ENCODE results near the gene FUZ. TPM values are rescaled to one million over a fixed set of nuclear protein-coding genes. Genes with fewer than 3 reads are reported as not detected.

Gene FUZ
- total RNA-seq, 1 experiment from 2014 or later: 31.0 TPM

DNA sequence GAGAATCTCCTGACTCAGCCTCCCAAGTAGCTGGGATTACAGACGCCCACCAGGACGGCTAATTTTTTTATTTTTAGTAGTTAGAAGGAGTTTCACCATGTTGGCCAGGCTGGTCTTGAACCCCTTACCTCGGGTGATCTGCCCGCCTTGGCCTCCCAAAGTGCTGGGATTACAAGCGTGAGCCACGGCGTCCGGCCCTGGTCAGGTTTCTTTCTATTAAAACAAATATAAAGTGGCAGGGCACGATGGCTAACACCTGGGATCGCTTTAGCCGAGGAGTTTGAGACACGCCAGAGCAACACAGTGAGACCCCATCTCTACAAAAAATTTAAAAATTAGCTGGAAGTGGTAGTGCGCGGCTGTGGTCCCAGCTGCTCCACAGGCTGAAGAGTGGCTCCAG, 3.5 kb upstream of the FUZ start:
- DNase-seq (ENCODE audit: low read depth, low spot score): no peak
- in situ Hi-C loops (cut with HindIII; ENCODE audit: low pct_unique_long_range_greater_than_20kb, low sequenced_read_pairs): no loop called here

DNA sequence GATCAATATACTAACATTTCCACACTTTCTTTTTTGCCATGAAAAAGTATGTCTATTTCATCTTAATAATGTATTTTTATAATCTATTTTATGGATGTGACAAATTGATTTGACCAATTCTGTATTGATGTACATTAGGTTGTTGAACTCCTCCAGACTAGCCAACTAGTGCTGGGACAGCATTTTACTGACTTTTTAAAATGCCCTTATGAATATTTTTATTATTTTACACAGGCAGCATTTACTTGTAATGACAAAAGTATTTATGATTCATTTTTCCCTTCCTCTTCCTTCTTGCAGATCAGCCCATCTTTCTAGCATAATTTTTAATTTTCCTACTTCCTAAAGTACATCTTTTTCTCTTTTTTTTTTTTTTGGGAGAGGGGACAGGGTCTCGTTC, 918 bp upstream of the FUZ start:
- in situ Hi-C loops (cut with HindIII; ENCODE audit: low pct_unique_long_range_greater_than_20kb, low sequenced_read_pairs): no loop called here
- DNase-seq (ENCODE audit: low read depth, low spot score): no peak

DNA sequence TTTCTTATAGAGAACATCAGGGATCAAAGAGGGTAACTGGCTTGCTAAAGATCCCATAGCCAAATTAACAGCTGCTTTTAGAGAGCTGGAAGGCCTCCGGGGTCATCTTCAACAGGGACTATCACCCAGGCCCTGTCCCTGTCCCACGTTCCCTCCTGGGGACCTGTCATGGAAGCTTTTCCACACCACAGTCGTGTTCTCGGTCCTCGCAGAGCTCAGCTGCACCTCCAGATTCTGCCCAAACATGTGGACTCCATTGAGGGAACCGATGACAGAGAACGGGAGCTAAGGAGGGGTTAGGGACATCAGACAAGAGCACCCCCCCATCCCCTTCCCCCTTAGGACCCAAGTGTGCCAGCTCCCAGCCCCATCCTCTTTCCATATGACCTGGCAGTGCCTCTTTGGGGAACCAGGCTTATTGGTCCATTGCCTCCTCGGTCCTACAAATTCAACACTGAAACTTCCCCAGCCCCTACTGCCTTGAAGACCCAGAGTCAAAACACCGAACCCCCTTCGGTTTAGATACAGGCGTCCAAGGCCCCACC, 568 bp downstream of the FUZ start:
- in situ Hi-C loops (cut with HindIII; ENCODE audit: low pct_unique_long_range_greater_than_20kb, low sequenced_read_pairs): no loop called here

DNA sequence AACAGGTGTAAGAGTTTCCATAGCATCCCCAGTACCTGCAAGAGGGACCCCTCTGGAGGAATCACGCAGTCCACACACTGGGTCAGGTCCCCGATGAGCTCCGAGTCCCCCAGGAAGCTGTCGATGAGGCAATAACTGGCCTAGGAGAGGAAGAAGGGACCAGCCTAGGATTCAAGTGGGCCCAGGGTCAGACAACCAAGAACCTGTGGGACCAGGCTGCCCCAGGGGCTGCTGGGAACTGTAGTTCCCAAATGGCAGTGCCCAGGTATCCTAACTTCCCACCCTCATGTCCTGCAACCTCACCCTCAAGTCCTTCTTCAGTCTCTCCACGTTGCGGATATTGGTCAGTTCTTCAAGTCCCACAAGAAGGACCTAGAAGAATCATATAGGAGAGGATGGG, 1.8 kb downstream of the FUZ start:
- no peak for DNase-seq (ENCODE audit: low read depth, low spot score)

More for the DNA sequence above, 568 bp downstream of the FUZ start:
- no peak for DNase-seq (ENCODE audit: low read depth, low spot score)

DNA sequence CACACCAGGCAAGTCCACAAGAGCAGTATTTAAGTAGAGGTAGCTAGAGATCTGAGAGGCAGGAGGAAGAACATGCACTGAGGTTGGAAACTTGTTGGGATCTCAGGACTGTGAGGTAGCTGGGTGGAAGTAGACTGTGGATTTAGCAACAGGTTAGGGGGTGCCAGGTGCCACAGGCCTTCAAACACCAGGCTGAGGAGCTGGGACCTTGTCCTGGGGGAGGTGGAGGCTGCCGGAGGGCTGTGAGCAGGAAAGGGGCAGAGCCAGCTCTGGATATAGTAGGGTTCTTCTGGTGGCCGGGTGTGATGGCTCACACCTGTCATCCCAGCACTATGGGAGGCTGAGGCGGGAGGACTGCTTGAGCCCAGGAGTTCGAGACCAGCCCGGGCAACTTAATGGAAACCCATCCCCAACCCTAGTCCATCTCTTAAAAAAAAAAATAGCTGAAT, 3.1 kb downstream of the FUZ start:
- DNase-seq (ENCODE audit: low read depth, low spot score): no peak
- in situ Hi-C loops (cut with HindIII; ENCODE audit: low pct_unique_long_range_greater_than_20kb, low sequenced_read_pairs): no loop called here

More for the DNA sequence above, 1.8 kb downstream of the FUZ start:
- in situ Hi-C loops (cut with HindIII; ENCODE audit: low pct_unique_long_range_greater_than_20kb, low sequenced_read_pairs): no loop called here

DNA sequence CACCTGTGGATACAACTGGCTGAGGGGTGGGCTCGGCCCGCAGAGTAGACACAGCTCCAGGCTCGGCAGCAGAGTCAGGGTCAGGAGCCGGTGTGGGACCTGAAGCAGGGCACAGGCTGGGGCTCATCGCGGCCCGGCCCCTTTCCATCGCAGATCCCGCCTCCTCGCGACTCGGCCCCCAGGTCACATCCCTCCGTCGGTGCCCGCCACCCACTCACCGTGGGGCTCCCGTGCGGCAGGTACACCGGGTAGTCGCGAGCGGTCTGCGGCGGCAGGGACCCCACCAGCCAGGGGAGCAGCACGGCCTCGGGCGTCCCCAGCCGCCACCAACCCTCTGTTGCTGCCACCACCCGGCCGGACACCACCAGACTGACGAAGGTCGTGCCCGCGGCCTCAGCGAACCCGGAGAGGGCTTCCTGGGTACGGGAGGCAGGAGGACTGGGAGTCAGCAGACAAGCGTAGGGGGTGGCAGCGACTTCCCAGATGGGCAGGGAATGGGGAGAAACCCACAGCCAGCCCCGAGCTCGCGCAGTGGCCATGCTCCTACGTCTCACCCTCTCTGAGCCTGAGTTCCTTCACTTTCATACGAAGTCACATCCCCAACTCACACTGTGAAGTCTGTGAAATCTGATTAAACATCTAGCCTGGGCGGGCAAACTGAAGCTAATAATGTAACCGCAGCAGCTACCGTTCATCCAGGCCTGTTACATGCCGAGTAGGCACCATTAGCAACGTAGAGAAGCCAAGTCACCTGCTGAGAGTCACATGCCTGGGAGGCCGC, 3.7 kb downstream of the FUZ start:
- in situ Hi-C loops (cut with HindIII; ENCODE audit: low pct_unique_long_range_greater_than_20kb, low sequenced_read_pairs): no loop called here
- DNase-seq (ENCODE audit: low read depth, low spot score): peak; percentile 52

DNA sequence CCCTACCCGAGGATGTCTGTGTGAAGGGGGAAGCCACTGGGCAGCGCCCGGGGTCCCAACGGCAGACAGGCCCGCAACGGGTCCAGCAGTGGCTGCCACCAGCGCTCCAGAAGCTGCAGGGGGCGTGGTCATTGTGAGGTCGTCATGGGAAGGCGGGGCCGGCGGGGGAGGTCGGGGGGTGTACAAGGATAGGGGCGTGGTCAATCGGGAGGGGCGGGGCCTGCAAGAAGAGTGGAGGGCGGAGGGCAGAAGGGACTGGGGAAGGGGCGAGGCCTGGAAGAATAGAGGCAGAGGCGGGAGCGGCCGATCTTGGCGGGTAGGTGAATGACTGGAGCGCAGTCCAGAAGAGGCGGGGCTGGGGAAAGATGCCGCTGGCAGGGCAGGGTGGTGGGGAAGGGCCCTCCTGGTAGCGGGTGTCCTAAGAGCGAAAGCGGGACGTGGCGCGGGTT, 4.4 kb downstream of the FUZ start:
- DNase-seq (ENCODE audit: low read depth, low spot score): peak; percentile 82
- in situ Hi-C loops (cut with HindIII; ENCODE audit: low pct_unique_long_range_greater_than_20kb, low sequenced_read_pairs): no loop called here

DNA sequence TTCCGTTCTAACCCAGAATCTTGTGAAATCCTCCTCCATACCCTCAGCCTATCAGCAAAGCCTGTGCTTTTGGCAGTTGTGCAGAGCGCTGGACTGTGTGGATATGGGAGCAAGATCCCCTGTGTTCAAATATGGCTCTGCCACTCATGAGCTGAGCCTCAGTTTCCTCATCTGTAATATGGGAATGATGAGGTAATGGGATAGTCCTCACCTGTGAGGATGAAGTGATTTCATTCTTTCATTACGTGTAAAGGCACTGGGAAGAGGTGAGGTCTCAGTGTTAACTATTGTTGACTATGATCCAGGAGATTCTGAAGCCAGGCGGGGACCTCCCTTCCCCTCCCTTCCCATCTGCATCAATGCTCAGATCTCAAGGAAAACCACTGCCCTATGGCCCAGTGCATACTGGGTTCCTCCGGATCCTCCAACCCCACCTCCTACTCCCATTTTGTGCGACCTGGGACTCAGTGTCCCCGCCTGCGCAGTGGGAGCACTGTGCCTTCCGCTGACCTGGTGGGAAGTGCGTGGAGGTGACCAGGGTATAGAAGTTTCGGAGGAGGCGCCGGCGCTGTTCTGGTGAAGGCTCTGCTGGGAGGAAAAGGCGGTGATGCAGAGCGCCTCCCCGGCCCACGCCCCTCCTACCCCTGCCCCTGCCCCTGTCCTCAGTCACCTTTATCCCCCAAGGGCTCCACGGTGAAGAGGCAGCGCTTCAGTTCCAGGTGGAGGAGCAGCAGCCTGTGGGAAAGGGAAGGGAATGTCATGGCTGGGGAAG, 5.0 kb downstream of the FUZ start:
- in situ Hi-C loops (cut with HindIII; ENCODE audit: low pct_unique_long_range_greater_than_20kb, low sequenced_read_pairs): no loop called here
- DNase-seq (ENCODE audit: low read depth, low spot score): no peak

DNA sequence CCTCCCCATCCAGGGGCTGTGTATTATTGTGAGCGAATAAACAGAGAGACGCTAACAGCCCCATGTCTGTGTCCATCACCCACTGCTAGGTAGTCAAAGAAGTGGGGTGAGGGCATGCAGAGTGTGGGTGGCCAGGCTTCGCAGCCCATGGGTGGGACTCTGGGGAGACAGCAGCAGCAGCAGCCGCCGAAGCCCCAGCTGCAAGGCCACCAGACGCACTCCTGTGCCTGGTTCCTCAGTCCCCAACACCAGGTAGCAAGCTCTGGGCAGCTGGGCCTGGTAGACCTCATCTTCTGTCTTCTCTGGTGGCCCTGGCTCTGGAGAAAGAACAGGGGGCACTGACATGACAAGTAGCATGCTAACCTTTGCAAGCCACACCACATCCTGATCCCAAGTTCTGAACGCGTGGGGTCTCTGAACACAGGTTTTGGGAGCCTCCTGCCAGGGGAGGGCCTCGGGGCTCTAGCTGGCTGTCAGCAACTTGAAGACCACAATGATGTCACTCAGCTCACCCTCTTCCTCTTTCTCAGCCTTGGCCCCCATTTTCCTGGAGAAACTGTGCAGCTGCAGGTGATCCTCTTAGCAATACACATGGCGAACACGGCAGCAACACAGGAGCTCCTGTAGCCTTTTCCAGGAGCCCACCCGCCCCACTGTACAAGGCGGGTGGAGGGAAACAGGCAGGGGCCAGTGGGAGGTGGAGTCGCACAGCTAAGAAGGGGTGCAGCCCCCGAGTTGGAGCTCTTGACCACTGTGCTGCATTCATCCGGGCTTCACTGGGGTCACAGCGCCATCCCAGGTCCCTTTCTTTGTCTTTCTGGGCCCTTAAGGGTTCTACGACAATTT, 5.8 kb downstream of the FUZ start:
- no peak for DNase-seq (ENCODE audit: low read depth, low spot score)
- in situ Hi-C loops (cut with HindIII; ENCODE audit: low pct_unique_long_range_greater_than_20kb, low sequenced_read_pairs): no loop called here

DNA sequence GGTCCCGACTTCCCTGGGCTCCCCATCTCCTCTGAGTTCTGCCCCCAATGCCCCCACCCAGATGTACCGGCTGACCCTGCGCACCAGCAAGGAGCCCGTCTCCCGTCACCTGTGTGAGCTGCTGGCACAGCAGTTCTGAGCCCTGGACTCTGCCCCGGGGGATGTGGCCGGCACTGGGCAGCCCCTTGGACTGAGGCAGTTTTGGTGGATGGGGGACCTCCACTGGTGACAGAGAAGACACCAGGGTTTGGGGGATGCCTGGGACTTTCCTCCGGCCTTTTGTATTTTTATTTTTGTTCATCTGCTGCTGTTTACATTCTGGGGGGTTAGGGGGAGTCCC, 6.5 kb downstream of the FUZ start:
- DNase-seq (ENCODE audit: low read depth, low spot score): no peak
- in situ Hi-C loops (cut with HindIII; ENCODE audit: low pct_unique_long_range_greater_than_20kb, low sequenced_read_pairs): no loop called here

DNA sequence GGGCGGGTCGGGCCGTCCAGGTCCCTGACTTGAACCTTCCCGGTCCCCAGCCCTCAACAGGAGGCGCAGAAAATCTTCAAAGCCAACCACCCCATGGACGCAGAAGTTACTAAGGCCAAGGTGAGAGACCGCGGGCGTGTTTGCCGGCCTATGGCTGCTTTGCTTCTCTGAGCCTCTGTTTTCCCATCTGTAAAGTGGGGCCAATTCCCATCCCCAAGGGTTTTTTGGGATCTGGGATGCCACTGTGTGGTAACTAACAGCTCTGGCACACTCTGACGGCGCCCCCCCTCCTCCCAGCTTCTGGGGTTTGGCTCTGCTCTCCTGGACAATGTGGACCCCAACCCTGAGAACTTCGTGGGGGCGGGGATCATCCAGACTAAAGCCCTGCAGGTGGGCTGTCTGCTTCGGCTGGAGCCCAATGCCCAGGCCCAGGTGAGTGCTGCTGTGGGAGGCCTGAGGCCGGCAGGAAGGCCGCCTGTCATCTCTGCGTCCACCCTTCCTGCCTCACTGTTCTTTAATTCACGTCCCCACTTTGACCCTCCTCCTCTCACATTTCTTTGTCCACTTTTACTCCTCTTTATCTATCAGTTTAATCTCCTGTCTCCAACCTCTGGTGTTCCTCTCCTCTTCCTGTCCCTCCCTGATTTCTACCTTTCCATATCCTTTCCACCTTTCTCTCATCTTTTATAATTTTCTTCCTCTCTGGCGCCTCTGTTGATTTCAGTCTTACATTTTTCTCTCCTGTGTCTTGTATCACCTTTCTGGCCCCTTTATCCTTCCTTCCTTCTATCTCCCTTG, 7.1 kb downstream of the FUZ start:
- no peak for DNase-seq (ENCODE audit: low read depth, low spot score)
- in situ Hi-C loops (cut with HindIII; ENCODE audit: low pct_unique_long_range_greater_than_20kb, low sequenced_read_pairs): no loop called here

DNA sequence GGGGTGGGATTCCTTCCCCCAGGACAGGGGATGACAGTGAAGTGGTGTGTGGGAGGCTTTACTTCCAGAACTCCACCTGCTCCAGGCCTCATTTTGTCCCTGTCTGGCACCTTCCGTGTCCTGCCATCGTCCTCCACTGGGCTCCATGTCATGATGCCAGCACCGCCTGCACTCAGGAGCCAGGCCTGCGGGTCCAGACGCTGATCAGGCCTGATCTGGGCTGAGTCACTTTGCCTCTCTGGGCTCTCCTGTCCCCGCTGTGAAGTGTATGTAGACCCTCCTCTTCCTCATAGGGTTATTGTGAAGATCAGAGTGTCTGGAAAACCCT, 9.6 kb downstream of the FUZ start:
- DNase-seq (ENCODE audit: low read depth, low spot score): no peak
- in situ Hi-C loops (cut with HindIII; ENCODE audit: low pct_unique_long_range_greater_than_20kb, low sequenced_read_pairs): no loop called here

DNA sequence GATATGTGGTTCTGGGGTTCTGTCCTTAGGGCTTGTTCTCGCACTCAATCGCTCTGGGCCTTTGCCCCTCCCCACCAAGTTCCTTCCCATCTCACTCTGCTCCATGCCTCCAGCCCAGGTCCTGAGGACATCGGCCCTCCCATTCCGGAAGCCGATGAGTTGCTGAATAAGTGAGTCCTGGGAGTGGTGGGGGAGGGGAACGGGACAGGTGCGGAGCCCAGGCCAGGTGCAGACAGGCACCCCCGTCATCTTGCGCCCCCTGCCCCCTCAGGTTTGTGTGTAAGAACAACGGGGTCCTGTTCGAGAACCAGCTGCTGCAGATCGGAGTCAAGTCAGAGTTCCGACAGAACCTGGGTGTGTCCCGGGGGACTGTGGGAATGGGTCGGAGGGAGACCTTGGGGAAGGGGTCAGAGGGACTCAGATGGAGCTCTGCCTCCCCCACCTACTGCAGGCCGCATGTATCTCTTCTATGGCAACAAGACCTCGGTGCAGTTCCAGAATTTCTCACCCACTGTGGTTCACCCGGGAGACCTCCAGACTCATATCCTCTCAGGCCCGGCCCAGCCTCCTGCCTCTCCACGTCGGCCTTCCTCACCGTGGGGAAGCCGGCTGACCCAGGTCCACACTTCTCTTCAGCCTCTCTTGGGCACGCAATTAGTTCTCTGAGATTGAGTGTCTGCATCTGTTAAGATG, 10.1 kb downstream of the FUZ start:
- DNase-seq (ENCODE audit: low read depth, low spot score): no peak
- in situ Hi-C loops (cut with HindIII; ENCODE audit: low pct_unique_long_range_greater_than_20kb, low sequenced_read_pairs): no loop called here

DNA sequence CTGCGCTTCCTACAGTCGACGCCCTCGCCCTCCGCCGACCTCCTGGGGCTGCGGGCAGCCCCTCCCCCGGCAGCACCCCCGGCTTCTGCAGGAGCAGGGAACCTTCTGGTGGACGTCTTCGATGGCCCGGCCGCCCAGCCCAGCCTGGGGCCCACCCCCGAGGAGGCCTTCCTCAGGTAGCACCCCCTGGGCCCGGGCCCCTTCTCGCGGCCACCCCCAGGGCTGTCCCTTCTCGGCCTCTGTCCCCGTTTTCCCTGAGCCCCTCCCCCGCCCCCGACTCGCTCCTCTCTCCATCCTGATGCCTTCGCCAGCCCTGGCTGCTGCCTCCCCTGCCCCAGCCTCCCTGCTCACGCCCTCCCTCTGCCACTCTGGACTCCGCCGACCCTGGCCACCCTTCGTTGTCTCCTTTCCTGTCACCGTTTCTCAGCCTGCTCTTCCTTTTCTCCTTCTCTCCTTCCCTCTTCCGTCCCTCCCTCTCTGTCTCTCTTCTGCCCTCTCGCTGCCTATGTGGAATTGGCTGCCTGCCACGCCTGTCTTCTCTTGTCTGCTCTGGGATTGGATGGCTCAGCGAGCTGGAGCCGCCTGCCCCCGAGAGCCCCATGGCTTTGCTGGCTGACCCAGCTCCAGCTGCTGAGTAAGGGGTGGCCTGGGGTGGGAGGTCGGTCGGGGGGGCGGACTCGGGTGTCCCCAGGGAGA, 11.0 kb downstream of the FUZ start:
- in situ Hi-C loops (cut with HindIII; ENCODE audit: low pct_unique_long_range_greater_than_20kb, low sequenced_read_pairs): no loop called here
- DNase-seq (ENCODE audit: low read depth, low spot score): peak; percentile 83

DNA sequence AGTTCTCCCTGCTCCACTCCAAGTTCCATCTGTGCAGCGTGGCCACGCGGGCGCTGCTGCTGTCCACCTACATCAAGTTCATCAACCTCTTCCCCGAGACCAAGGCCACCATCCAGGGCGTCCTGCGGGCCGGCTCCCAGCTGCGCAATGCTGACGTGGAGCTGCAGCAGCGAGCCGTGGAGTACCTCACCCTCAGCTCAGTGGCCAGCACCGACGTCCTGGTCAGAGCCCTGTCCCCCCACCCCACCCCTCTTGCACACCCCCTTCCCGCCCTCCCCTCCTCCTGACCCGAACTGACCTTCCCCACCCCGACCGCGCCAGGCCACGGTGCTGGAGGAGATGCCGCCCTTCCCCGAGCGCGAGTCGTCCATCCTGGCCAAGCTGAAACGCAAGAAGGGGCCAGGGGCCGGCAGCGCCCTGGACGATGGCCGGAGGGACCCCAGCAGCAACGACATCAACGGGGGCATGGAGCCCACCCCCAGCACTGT, 11.6 kb downstream of the FUZ start:
- no peak for DNase-seq (ENCODE audit: low read depth, low spot score)
- in situ Hi-C loops (cut with HindIII; ENCODE audit: low pct_unique_long_range_greater_than_20kb, low sequenced_read_pairs): no loop called here

DNA sequence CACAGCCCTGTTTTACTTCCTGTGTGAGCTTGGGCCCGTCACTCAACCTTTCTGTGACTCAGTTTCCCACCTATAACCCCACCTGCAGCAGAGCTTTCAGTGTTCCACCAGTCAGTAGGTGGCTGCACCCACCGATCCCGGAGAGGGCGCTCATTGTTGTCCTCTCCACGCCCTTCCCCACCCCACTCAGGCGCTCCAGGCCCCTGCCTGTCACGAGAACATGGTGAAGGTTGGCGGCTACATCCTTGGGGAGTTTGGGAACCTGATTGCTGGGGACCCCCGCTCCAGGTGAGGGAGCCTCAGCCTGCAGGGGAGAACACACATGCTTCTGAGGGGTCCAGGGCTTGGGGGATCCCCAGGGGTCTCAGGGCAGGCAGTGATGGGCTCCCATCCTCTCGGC, 12.3 kb downstream of the FUZ start:
- in situ Hi-C loops (cut with HindIII; ENCODE audit: low pct_unique_long_range_greater_than_20kb, low sequenced_read_pairs): no loop called here
- DNase-seq (ENCODE audit: low read depth, low spot score): no peak

Data from SK-MEL-5 (cell line).